Measurements from ENCODE around the gene GAST. TPM values are rescaled to one million over a fixed set of nuclear protein-coding genes. Genes with fewer than 3 reads are reported as not detected.

Gene GAST
- total and polyA plus RNA-seq, 2 of the 13 experiments (the other 11 are each of a cell fraction or from before 2014, with no cell fraction given): 0.32 to 0.42 TPM

- TF ChIP-seq HMGA1 (CRISPR knock-in tag; conservative IDR thresholded peaks at IDR 0.05): no peak
- peak; percentile 60; the same call in 1 of the 2 replicates for TF ChIP-seq SP5 (CRISPR knock-in tag; IDR thresholded peaks at IDR 0.05; ENCODE audit: borderline replicate concordance, low read depth)
- TF ChIP-seq MIXL1 (CRISPR knock-in tag; IDR thresholded peaks at IDR 0.05): no peak; the same call in 1 of the 2 replicates
- no peak for TF ChIP-seq SUZ12 (IDR thresholded peaks at IDR 0.05; ENCODE audit: low read depth, low read length)
- peak; percentile 59; the same call in 1 of the 2 replicates for TF ChIP-seq CBFB (CRISPR knock-in tag; IDR thresholded peaks at IDR 0.05)
- no peak for TF ChIP-seq DNMT3B (CRISPR knock-in tag; conservative IDR thresholded peaks at IDR 0.05)
- no peak for TF ChIP-seq TERF1 (CRISPR knock-in tag; IDR thresholded peaks at IDR 0.05)
- TF ChIP-seq THRA (CRISPR knock-in tag; IDR thresholded peaks at IDR 0.05; ENCODE audit: borderline replicate concordance): peak; percentile 80
- no peak for TF ChIP-seq ARNTL (CRISPR knock-in tag; IDR thresholded peaks at IDR 0.05)
- peak; percentile 91 for TF ChIP-seq TAF15 (IDR thresholded peaks at IDR 0.05; ENCODE audit: low read depth, low read length, poor library complexity, severe bottlenecking)
- TF ChIP-seq ISX (CRISPR knock-in tag; conservative IDR thresholded peaks at IDR 0.05): no peak
- TF ChIP-seq ZSCAN29 (CRISPR knock-in tag; conservative IDR thresholded peaks at IDR 0.05): no peak; the same call in 1 of the 2 replicates
- no peak for TF ChIP-seq IKZF1 (IDR thresholded peaks at IDR 0.05)
- TF ChIP-seq ZNF660 (CRISPR knock-in tag; IDR thresholded peaks at IDR 0.05; ENCODE audit: borderline replicate concordance, low read depth): no peak
- peak; percentile 48; the same call in 1 of the 2 replicates for TF ChIP-seq CHCHD3 (CRISPR knock-in tag; IDR thresholded peaks at IDR 0.05)
- TF ChIP-seq SMYD3 (CRISPR knock-in tag; IDR thresholded peaks at IDR 0.05): no peak
- no peak for TF ChIP-seq ZSCAN22 (CRISPR knock-in tag; IDR thresholded peaks at IDR 0.05)
- no peak for TF ChIP-seq TOE1 (CRISPR knock-in tag; IDR thresholded peaks at IDR 0.05)
- TF ChIP-seq ZNF33B (CRISPR knock-in tag; IDR thresholded peaks at IDR 0.05): no peak
- no peak for TF ChIP-seq NFE2L2 (IDR thresholded peaks at IDR 0.05; ENCODE audit: low read length)
- peak; percentile 91 for TF ChIP-seq ZNF281 (CRISPR knock-in tag; IDR thresholded peaks at IDR 0.05; ENCODE audit: borderline replicate concordance)
- TF ChIP-seq STAT6 (CRISPR knock-in tag; IDR thresholded peaks at IDR 0.05; ENCODE audit: borderline replicate concordance): no peak; the same call in 1 of the 2 replicates
- no peak for TF ChIP-seq KDM1A (CRISPR knock-in tag; IDR thresholded peaks at IDR 0.05)
Observed at GRCh38 chr17:41665566-41666236, 46.4 kb upstream of the GAST start (continued).

Measured in HepG2 (cell line).